IPS DF 4.7 (cell line): ENCODE measurements around the gene RGS10.
"Not testable (repeated sequence)": the region's sequence is repeated elsewhere in the genome, so short reads cannot be mapped to it uniquely, and the experiment has no call there.

Source experiments
- DNase-seq: peaks from one replicate; pipeline ENCODE4 v3.0.0-alpha.2; 2013; ENCODE audit warnings: low spot score; ENCODE audit errors: extremely low read depth

Gene RGS10

DNA sequence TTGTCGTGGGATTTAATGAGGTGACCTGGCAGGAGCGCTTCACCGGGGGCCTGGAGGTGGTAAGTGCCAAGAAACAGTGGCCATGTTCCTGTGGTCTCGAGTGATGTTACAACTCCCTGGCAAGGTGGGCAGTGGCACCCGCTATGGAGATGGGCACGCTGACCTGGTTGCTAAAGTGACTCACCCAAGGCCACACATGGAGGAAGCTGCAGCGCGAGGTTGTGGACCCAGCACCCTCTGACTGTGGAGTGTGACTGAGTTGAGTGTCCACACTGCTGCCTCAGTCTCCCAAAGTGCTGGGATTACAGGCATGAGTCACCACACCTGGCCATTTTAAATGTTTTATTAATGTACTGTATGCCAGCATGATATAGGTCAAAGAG, 73.2 kb downstream of the RGS10 start:
- no peak for DNase-seq

- no peak for DNase-seq
These were observed 73.8 kb downstream of the RGS10 start for GRCh38 chr10:119468542-119469324.

- DNase-seq, result no peak
These were observed 75.9 kb downstream of the RGS10 start for GRCh38 chr10:119466655-119467054.

DNA sequence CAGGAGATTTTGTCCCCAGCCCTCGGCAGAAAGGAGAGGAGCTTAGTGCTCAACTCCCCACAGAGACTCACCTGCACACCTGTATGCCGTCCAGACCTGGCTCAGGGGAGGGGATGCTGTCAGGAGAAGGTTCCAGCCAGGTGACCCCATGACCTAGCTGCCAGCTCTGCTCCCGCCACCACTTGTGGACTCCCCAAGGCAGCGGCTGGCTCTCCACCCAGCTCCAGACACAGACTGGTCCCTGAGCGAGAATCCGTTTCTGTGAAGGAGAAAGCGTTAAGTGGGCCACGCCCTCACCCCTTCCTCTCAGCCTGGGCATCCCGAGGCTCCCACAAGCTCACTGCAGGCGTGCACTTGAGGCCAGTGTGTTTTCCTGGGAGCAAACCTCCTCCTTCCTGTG, 76.4 kb downstream of the RGS10 start:
- DNase-seq, result no peak

- DNase-seq, result no peak
These were observed 77.4 kb downstream of the RGS10 start for GRCh38 chr10:119465085-119465484.

GRCh38 chr10:119463195-119463594, 79.3 kb downstream of the RGS10 start:
- not testable (repeated sequence) for DNase-seq

GRCh38 chr10:119462773-119463172, 79.7 kb downstream of the RGS10 start:
- no peak for DNase-seq

DNA sequence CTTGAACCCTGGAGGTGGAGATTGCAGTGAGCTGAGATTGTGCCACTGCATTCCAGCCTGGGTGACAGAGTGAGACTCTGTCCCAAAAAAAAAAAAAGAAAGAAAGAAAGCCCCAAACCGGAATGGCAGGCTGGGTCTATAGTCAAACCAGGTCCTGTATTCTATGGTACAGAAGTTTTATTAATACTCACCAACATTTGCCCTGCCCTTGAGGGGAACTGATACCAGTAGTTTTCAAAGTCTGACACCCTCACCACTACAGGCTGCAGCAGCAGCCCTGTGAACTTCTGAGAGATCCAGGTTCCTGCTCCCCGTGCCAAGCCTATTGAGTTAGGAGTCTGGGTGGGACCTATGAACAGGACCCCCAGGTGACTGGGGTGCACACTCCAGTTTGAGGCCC, 80.6 kb downstream of the RGS10 start:
- DNase-seq, result no peak

DNA sequence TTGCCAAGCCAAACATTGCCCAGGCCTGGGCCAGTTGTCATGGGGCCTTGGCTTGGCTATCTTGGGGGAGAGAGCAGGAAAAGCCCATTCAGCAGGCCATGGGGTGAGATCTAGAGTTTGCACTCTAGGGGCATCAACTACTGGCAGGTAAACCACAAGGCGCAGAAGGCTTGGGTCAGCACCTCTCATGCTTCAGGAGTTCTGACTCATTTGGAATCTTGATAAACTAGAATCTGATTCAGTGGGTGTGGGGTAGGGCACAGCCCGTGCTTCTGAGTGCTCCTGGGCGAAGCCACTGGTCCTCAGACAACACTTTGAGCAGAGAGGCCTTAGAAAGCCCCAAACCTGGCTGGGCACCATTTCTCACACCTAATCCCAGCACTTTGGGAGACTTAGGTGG, 81.1 kb downstream of the RGS10 start:
- no peak for DNase-seq

DNA sequence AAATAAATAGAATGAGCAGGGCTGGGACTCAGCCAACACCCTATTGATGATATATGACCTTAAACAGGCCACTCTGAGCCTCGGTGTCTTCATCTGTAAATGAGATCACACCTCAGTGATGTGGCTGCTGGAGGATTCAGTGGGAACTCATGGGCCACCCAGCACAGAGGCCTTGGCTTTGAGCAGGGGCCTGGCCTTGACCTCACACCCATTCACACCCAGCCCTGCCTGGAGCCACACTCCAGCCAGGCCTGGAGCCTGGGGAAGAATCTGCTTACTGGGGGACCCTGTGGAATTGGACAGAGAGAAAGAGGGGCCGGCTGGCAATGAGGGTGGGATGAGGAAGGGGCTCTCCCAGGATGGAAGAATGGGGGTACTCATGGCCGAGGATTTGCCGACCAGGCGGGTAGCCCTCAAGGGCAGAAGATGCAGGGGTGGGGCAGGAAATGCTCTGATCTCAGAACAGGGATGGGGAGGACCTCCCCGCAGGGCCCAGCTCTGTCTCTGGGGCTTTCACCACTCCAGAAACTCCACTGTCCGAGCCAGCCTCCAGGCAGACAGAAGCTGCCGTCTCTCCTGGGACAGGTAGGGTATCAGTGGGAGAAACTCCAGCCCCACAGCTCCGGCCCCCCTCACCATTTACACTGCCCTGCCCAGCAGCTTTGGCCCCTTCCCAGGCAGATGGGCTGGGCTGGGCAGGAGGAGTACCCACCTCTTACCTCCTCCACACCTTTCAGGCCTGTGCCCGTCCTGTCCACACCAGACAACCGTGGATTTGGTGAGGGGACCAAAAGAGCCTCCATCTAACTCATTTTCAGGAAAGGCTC, 81.9 kb downstream of the RGS10 start:
- no peak for DNase-seq

DNA sequence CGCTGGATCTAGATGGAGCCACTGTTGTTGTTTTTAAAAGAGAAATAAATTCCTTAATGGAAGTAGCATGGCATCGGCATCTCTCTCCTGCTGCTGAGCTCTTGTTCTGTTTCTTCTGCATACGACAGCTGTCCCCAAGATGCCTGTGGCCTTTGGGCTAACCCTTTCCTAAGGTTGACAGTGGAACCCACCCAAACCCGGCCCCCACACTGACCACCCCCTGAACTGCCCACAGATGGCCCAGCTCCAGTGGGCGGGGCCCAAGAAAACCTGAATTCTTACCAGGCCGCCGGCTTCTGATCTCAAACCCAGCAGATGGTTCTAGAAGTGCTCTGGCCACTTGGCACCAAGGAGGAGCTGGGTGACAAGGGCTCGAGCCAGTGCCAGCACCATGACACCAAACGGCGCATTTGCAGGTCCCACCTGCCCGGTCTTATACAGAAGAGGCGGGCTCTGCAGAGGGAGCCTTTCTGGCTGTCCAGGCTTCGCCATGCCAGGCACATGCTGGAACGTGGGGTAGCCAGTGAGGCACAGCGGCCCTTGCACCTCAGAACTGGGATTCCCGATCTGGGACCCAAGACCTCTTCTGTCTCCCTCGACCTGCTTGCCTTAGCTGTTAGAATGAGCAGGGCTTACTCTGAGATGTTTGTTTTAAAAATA, 82.7 kb downstream of the RGS10 start:
- no peak for DNase-seq

GRCh38 chr10:119457966-119458766, 84.4 kb downstream of the RGS10 start:
- DNase-seq, result no peak

- no peak for DNase-seq
These were observed 86.1 kb downstream of the RGS10 start for GRCh38 chr10:119456435-119456810.

GRCh38 chr10:119455609-119456434, 86.7 kb downstream of the RGS10 start:
- DNase-seq, result no peak

GRCh38 chr10:119454990-119455389, 87.5 kb downstream of the RGS10 start:
- no peak for DNase-seq

DNA sequence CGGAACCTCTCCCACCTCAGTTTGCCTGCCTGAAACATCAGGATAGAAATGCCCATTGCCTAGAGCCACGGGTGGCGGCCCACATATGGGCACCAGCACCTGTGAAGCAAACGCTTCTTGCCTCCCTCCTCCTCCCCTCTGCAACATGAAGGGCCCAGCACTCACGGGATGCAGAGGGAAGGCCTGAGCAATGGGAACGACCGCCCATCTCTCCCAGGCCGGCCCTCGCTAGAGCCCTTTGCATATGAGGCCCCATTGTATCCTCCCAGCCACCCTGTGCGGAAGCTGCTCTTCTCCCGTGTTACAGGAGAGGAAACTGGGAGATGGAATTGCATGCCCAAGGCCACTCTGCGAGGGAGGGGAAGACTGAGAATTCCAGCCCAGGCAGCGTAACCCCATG, 88.2 kb downstream of the RGS10 start:
- no peak for DNase-seq

- no peak for DNase-seq
These were observed 89.2 kb downstream of the RGS10 start for GRCh38 chr10:119453313-119453712.

DNA sequence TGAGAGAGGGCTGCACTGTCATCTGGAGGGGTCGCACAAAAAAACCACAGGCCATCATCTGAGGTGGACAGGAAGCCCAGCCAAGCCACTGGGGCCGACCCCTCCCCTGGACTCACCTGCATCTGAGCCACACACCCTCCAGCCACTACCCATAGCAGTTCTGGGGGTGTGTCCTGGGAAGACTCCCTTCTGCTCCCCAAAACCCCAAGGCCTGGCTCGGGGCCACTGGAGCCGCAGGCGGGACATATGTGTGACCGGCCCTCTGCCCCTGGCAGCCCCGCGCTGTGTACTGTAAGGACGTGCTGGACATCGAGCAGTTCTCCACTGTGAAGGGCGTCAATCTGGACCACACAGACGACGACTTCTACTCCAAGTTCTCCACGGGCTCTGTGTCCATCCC, 90.1 kb downstream of the RGS10 start:
- no peak for DNase-seq

- no peak for DNase-seq
These were observed 91.1 kb downstream of the RGS10 start for GRCh38 chr10:119451300-119451896.

DNA sequence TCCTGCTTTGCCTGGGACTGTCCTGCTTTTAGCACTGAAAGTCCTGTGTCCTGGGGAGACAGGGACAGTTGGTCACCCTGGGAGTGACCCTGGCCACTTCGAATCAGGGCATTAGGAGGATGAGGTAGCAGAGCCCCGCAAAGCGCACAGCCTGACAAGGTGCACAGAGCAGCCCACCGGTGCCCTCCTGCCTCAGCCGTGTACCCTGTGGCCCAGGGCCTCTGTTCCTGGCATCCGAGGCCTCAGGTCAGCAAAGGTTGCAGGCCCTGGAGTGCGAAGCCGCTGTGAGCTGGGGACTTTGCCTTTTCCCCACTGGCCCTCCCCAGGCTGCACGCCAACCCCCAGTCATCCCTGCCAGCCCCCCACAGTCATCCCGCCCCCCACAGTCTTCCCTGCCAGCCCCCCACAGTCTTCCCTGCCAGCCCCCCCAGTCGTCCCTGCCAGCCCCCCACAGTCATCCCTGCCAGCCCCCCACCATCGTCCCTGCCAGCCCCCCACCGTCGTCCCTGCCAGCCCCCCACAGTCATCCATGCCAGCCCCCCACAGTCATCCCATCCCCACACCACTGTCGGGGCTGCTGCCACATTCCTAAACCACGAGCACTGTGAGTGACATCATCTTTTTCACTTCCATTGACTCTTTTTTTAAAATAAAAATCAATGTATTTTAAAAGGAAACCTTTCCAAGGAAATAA, 91.8 kb downstream of the RGS10 start:
- DNase-seq, result no peak
